Omental fat pad (tissue), 4 donors: ENCODE measurements around the gene MRPL12. TPM values are rescaled to one million over a fixed set of nuclear protein-coding genes. Genes with fewer than 3 reads are reported as not detected.
"Not testable (repeated sequence)": the region's sequence is repeated elsewhere in the genome, so short reads cannot be mapped to it uniquely, and the experiment has no call there.

Source experiments
- ATAC-seq: fragments of 150-250 bp; one replicate; pipeline ENCODE4 v1.9.1; 2016; ENCODE audit warnings: mild to moderate bottlenecking, moderate library complexity; ENCODE audit not compliant: low FRiP score
- DNase-seq: peaks from one replicate; pipeline ENCODE4 v3.0.0-alpha.2; 2019; ENCODE audit warnings: low spot score
- small RNA-seq: library from RNA; depleted of rRNA; stranded (forward); fragments of <200 nt; gene quantifications from one replicate; pipeline ENCODE3, GENCODE V24; 2016
- total RNA-seq, 4 donors: library from RNA; depleted of rRNA; stranded (reverse); fragments of >200 nt; gene quantifications; one replicate each; pipeline ENCODE4 v1.1.0, GENCODE V29; 2016
- TF ChIP-seq, protein P1 (sequence below), 3 donors: fragments of 450-650 bp; IDR thresholded peaks; one replicate each; pipeline ENCODE4 v1.5.1; 2016 to 2017; ENCODE audit warnings: antibody characterized with exemption in 3 of 3, mild to moderate bottlenecking in 3 of 3, moderate library complexity in 2 of 3

MRPL12 gene
- total RNA-seq, 4 donors from 2014 or later: 31.4 to 55.8 (median 49.2) TPM

DNA sequence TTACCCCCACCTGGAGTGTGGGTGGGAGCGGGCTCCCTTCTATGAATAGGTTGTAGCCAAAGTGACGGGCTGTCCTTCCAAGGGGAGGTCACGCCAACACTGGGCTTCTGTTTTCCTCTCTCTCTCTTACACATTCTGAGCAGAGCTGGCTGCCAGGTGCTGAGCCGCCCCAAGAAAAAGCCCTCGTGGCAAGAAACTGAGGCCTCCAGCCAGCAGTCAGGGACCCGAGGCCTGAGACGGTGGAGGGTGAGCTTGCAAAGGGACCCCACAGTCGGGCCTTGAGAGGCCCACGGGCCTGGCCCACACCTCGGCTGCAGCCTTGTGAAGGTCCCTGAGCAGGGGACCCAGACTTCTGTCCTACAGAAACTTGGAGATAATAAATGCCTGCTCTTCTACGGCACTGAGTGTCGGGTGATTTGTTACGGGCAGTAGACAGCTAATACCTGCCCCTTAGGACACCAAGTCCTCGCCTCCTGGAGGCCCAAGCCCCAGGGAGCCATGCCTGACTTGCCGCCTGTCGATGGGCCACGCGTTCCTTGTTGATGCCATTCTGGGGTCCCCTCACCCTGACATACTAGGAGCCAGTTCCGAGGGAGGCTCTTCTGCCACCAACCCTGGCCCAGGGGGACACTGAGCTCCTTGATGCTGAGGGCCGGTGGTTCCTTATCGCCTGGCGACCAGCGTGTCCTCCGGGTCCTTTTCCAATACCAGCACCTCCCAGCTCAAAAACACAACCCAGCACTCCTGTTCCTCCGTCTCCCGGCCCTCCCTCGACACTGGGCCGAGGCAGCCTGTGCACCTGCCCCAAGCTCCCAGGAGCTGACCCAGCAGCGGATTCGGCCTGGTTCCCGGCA, 35.0 kb downstream of the MRPL12 start:
- no peak for ATAC-seq
- TF ChIP-seq, protein P1, sequence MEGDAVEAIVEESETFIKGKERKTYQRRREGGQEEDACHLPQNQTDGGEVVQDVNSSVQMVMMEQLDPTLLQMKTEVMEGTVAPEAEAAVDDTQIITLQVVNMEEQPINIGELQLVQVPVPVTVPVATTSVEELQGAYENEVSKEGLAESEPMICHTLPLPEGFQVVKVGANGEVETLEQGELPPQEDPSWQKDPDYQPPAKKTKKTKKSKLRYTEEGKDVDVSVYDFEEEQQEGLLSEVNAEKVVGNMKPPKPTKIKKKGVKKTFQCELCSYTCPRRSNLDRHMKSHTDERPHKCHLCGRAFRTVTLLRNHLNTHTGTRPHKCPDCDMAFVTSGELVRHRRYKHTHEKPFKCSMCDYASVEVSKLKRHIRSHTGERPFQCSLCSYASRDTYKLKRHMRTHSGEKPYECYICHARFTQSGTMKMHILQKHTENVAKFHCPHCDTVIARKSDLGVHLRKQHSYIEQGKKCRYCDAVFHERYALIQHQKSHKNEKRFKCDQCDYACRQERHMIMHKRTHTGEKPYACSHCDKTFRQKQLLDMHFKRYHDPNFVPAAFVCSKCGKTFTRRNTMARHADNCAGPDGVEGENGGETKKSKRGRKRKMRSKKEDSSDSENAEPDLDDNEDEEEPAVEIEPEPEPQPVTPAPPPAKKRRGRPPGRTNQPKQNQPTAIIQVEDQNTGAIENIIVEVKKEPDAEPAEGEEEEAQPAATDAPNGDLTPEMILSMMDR (IDR thresholded peaks at IDR 0.05): no peak
- DNase-seq: no peak

DNA sequence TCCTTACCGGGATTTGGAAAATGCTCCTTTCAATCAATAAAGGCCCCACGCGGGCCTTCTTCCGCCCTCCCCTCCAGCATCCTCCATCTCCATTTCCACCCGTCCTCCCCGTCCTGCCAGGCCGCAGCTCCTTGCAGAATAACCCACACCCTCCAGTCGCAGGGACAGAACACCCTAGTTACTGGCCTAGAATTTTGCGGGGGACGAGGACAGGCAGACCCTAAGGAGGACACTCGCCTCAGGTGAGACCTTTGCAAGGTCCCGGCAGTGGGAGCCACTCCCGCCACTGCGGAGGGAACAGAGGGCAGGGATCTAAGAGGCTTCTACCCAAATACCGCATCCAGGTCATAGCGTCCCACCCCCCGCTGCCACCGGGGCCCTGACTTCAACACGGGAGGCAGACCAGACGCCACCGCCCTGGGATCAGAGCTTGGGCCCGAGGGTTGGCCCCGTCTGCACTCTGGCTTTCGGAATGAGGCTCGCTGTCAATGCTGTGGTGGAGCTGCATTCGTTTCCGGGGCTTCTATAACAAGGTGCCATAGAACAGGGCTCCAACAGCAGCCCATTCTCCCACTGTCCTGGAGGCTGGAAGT, 35.7 kb downstream of the MRPL12 start:
- ATAC-seq: no peak
- DNase-seq: no peak
- TF ChIP-seq, protein P1 (IDR thresholded peaks at IDR 0.05): no peak

DNA sequence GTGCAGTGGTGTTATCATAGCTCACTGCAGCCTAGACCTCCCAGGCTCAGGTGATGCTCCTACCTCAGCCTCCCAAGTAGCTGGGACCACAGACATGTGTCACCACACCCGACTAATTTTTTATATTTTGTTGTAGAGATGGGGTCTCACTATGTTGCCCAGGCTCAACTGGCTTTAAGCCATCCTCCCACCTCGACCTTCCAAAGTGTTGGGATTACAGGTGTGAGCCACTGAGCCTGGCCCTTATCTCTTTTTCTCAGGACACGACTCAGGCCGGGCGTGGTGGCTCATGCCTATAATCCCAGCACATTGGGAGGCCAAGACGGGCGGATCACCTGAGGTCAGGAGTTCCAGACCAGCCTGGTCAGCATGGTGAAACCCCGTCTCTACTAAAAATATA, 36.4 kb downstream of the MRPL12 start:
- not testable (repeated sequence) for DNase-seq, ATAC-seq

DNA sequence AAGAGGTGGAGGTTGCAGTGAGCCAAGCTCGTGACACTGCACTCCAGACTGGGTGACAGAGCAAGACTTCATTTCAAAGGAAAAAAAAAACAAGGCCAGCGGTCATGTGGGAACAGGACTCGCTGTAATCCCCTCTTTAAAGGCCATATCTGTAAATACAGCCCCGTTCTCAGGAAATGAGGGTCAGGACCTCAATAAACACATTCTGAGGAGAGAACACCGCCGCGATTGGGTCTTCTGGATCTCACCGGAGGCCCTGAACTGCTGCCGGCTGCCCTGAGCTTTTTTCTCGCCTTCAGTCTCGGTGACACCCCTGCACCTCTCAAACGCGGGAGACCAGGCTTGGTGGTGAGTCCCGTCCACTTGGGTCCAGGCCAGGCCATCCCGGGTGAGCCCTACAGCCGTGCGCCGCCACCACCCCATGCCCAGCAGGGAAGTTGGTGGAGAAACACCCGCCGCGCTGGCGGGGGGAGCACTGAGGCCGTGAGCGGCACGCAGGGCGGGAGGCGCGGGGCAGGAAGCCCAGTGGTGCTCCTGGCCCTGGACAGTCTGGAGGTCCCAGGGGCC, 37.3 kb downstream of the MRPL12 start:
- TF ChIP-seq, protein P1 (IDR thresholded peaks at IDR 0.05): no peak
- DNase-seq: no peak
- no peak for ATAC-seq

DNA sequence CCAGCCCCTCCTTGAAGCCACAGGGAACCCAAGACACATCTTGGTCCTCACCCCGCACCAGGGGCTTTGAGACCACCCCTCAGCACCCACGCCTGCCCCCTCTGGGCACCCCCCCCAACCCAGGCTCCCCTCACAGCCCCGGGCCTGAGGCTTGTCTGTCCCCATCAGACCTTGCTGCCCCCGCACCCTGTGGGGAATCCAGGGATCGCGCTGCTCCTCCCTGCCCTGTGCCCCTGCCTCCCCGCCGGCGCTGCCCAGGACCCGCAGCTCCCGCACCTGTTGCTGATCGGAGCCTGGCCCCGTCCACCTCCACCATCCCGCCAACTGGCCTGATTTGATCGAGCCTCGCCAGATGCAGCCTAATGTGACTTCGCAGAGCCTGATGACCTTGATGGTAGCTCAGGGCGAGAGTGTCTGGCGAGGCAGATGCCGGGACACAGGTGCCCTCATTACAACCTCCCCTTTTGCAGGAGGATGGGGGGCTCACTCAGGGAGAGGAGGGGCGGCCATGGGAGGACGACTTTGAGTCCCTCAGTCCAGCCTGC, 38.0 kb downstream of the MRPL12 start:
- TF ChIP-seq, protein P1 (IDR thresholded peaks at IDR 0.05): no peak
- DNase-seq (no peak), ATAC-seq (peak; percentile 10)

DNA sequence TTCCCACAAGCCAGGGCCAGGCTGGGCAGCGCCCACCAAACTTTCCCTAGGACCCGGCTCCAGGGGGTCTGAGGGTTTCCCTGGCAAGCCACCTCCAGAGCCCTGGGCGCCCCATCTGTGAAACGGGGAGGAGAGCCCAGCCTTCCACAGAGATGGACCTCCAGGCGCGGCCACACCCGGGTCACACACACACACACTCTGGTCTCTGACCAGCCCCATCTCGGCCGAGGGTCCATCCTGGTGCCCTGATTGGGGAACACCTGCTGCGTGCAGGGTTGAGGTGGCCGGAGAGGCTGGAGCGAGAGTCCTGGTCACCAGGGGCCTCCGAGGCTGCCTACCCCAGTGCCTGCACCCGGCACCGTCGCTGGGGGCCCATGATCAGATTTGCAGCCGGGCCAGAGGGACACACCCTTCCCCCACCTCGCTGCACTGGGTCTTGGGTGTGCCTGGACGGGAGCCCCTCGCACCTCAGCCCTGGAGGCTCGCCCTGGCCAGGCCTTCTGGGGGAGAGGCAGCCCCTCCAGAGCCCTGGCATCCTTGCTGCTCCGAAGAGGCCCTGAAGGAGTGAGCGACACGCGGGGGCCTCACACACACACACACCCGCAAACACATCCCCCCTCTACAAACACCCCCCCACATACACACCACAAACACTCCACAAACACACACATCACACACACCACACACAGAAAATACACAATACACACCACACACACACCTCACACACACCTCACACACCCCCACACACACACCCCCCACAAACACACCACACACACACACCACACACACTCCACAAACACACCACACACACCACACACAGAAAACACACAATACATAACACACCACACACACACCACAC, 38.7 kb downstream of the MRPL12 start:
- peak; percentile 37 for ATAC-seq
- TF ChIP-seq, protein P1 (IDR thresholded peaks at IDR 0.05): no peak
- DNase-seq: no peak

Small RNA genes lying within 50 kb of the gene (small RNA-seq; reads per million reads assigned to genes)
- not detected for gene MIR6786

Other genes with a start within 250 kb of the MRPL12 start
- 1,000 to 10,000 TPM; 1,930 to 4,437 (median 3,125) TPM for gene ACTG1, start 190.6 kb upstream of the MRPL12 start, total RNA-seq
- gene FSCN2, start 175.0 kb upstream of the MRPL12 start, total RNA-seq: under 1 TPM in 3 of 4 donors, not detected in 1; 0.31 to 0.95 (median 0.36) TPM
- gene FAAP100, start 151.0 kb upstream of the MRPL12 start, total RNA-seq: 10 to 100 TPM; 13.9 to 28.0 (median 22.8) TPM
- 10 to 100 TPM; 58.9 to 87.7 (median 70.8) TPM for gene NPLOC4, start 66.3 kb upstream of the MRPL12 start, total RNA-seq
- 1 to 10 TPM in 1 of 4 donors, under 1 TPM in 2, not detected in 1; 0.47 to 1.0 (median 0.48) TPM for gene TSPAN10, start 66.2 kb upstream of the MRPL12 start, total RNA-seq
- gene PDE6G, start 46.8 kb upstream of the MRPL12 start, total RNA-seq: 1 to 10 TPM in 1 of 4 donors, not detected in 3; 2.9 TPM
- gene OXLD1, start 36.8 kb upstream of the MRPL12 start, total RNA-seq: 10 to 100 TPM; 18.4 to 26.5 (median 21.6) TPM
- 10 to 100 TPM in 1 of 4 donors, 1 to 10 TPM in 3; 6.8 to 15.6 (median 9.4) TPM for gene CCDC137, start 36.6 kb upstream of the MRPL12 start, total RNA-seq
- gene ARL16, start 19.6 kb upstream of the MRPL12 start, total RNA-seq: 10 to 100 TPM; 18.8 to 28.8 (median 26.9) TPM
- 100 to 1,000 TPM in 1 of 4 donors, 10 to 100 TPM in 3; 54.0 to 117 (median 66.9) TPM for gene HGS, start 19.4 kb upstream of the MRPL12 start, total RNA-seq
- 10 to 100 TPM; 11.4 to 22.4 (median 14.0) TPM for gene SLC25A10, start 8.9 kb downstream of the MRPL12 start, total RNA-seq
- not detected for gene GCGR, start 100.8 kb downstream of the MRPL12 start, total RNA-seq
- 10 to 100 TPM; 49.6 to 78.5 (median 57.2) TPM for gene MCRIP1, start 129.9 kb downstream of the MRPL12 start, total RNA-seq
- gene PPP1R27, start 131.7 kb downstream of the MRPL12 start, total RNA-seq: under 1 TPM in 1 of 4 donors, not detected in 3; 0.65 TPM
- gene P4HB, start 157.2 kb downstream of the MRPL12 start, total RNA-seq: 100 to 1,000 TPM; 366 to 725 (median 608) TPM
- 100 to 1,000 TPM; 125 to 250 (median 161) TPM for gene ARHGDIA, start 168.0 kb downstream of the MRPL12 start, total RNA-seq
- gene ALYREF, start 188.2 kb downstream of the MRPL12 start, total RNA-seq: 10 to 100 TPM; 31.5 to 80.7 (median 41.6) TPM
- gene ANAPC11, start 188.4 kb downstream of the MRPL12 start, total RNA-seq: 100 to 1,000 TPM in 3 of 4 donors, 10 to 100 TPM in 1; 82.3 to 152 (median 114) TPM
- 1 to 10 TPM in 1 of 4 donors, not detected in 3; 1.4 TPM for gene NPB, start 198.9 kb downstream of the MRPL12 start, total RNA-seq
- 10 to 100 TPM; 36.5 to 64.7 (median 45.5) TPM for gene PCYT2, start 208.0 kb downstream of the MRPL12 start, total RNA-seq
- gene SIRT7, start 214.8 kb downstream of the MRPL12 start, total RNA-seq: 10 to 100 TPM; 15.4 to 25.7 (median 20.2) TPM
- gene MAFG, start 224.4 kb downstream of the MRPL12 start, total RNA-seq: 10 to 100 TPM; 22.2 to 31.5 (median 25.6) TPM
- 10 to 100 TPM in 2 of 4 donors, 1 to 10 TPM in 2; 4.8 to 13.9 (median 10.8) TPM for gene PYCR1, start 233.9 kb downstream of the MRPL12 start, total RNA-seq
- gene MYADML2, start 243.9 kb downstream of the MRPL12 start, total RNA-seq: not detected